Stimulated activated CD4-positive, alpha-beta T cell treated with anti-CD3 and anti-CD28 coated beads, Interleukin-15, amount 100 ng/mL, for 48 hours (primary cell): ENCODE data around the gene CPAMD8.

Experiments used
- DNase-seq, 2 donors: peaks; one replicate each; pipeline ENCODE4 v3.0.0-alpha.2; 2020; ENCODE audit warnings: low read depth in 2 of 2

The CPAMD8 gene

DNA sequence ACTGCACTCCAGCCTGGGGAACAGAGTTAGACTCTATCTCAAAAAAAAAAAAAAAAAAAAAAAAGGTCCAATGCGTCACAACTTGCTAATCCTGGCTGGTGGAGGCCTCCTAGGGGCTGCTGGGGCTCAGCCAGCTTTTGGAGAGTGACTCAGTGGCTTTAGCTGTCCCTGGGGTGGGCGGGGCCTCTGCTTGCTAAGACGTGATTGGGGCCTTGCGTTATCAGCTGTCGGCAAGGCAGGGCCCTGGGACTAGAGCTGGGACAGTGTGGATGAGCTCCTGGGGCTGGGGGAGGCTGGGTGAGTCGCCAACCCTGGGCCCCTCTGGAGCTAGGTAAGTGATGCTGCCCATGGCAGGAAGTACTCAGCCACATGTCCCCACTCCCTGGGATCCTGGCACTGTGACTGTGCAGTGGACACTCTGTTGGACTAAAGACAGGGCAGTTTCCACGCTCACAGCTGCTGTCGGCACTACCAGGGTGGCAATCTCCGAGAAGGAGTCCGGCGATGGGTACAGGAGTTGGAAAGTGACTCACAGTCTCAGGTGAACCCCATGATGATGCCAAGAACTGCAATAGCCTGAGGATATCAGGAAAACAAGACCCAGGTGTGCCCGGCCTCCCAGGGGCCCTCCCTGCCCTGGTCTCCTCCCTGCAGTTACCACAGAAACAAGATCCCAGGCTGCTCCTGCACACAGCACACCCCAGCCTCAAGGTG, 105.6 kb downstream of the CPAMD8 start:
- DNase-seq, result no peak

DNA sequence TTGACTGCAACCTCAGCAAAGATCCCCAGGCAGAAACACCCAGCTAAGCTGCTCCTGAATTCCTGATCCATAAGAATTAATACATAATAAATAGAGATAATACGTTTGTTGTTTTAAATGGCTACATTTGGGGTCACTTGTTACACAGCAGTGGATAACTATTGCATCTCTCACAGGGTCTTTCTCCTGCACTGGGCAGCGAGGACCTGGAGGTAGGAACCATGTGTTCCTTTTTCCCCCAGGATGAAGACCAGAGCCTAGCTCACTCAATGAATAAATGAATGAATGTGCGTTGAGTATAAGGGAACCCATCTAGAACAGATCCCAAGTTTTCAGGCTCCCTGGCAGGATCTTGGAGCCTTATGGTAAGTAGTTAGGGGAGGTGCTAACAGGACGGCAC, 107.1 kb downstream of the CPAMD8 start:
- no peak for DNase-seq

DNA sequence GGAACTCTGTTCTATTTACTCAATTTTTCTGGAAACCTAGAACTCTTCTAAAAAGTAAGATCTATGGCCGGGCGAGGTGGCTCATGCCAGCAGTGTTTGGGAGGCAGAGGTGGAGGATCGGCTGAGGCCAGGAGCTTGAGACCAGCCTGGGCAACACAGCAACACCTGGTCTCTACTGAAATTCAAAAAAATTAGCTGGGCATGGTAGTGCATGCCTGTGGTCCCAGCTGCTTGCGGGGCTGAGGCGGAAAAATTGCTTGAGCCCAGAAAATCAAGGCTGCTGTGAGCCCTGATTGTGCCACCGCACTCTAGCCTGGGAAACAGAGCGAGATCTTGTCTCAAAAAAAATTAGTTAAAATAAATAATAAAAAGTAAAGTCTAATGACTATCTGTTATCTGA, 109.2 kb downstream of the CPAMD8 start:
- DNase-seq, result no peak

DNA sequence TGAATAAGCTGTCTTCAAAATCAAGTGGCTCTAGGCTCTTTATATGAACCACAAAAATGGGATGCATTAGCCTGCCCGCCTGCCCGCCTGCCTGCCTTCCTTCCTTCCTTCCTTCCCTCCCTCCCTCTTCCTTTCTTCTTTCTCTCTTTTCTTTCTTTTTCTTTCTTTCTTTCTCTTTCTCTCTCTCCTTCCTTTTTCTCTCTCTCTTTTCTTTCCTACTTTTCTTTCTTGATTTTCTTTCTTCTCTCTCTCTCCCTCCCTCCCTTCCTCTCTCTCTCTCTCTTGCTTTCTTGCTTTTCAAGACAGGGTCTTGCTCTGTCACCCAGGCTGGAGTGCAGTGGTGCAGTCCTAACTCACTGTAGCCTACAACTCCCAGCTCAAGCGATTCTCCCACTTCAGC, 110.9 kb downstream of the CPAMD8 start:
- no peak for DNase-seq

DNA sequence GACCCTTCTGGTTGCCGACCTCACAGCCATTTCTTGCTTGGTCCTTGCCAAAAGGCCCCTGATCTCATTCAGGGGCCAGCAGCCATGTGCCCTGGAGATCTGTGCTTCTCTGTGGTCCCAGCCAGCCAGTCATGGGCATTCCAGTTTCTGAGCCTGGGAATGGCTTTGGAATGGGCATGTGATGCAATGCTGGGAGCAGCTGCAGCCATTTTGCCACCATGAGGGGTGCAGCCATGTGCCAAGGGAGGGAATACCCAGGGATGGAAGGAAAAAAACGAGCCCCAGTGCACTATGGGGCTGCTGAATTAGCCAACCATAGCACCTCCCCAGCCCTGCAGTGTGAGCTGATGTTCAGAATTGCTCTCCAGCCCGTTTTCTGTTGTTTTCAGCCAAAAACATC, 111.5 kb downstream of the CPAMD8 start:
- no peak for DNase-seq

DNA sequence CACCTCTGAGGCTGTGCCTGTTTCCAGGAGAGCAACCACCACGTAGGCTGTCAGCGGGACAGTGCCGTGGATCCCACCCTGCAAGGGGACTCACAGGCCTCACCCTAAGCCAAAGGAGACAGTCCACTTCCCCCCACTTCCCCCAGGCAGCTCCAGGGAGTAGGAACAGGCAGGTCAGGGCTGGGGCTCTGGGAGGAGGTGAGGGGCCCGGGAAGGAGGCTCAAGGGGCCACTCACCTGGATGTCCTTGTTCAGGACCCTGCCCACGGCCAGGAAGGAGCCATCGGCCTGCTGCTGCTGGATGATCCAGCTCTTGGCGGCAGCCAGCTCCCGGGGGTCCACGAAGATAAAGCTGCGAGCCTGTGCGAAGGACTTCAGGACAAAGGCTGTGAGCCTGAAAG, 112.2 kb downstream of the CPAMD8 start:
- DNase-seq, result no peak

DNA sequence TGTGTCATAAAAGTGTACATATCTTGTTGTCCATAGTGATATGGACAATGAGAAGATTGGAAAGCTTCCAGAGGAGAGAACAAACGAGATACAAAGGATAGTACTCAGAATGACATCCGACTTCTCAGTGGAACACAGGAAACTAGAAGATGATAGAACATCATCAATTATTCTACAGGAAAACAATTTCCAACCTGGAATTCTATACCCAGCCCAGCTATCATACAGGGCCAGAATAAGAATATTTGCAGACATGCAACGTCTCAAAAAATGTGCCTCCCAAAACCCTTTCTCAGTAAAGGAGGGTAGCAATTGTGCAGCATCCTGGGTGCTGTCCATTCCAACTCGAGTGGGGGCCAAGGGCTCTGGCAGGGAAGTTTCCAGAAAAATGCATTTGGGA, 113.8 kb downstream of the CPAMD8 start:
- DNase-seq, result no peak

DNA sequence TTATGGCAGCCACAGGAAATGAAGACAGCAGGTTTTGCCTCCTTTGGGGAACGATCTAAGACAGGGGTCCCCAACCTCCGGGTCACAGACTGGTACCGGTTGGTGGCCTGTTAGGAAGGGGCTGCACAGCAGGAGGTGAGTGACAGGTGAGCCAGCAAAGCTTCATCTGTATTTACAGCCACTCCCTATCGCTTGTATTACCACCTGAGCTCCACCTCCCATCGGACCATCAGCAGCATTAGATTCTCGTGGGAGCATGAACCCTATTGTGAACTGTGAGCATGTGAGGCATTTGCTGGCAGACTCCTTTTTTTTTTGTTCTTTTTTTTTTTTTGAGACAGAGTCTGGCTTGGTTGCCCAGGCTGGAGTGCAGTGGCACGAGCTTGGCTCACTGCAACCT, 115.6 kb downstream of the CPAMD8 start:
- DNase-seq, result no peak

DNA sequence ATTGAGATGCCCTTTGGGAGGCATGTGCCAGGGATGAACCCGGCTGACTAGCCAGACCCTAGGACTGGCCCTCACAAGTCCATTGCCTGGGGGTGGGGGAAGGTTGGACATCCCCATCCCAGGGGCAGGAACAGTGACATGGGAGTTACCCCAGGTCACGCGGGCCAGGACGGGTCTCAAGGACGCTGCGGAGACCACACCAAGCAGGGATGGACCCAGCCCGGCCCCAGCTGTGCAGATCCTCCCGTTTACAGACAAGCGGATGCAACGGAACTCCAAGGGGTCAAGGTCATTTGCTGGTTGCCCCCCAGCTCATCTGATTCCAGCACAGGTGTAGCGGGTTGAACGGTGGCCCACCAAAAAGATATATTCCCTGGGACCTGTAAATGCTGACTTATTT, 117.9 kb downstream of the CPAMD8 start:
- DNase-seq, result no peak

DNA sequence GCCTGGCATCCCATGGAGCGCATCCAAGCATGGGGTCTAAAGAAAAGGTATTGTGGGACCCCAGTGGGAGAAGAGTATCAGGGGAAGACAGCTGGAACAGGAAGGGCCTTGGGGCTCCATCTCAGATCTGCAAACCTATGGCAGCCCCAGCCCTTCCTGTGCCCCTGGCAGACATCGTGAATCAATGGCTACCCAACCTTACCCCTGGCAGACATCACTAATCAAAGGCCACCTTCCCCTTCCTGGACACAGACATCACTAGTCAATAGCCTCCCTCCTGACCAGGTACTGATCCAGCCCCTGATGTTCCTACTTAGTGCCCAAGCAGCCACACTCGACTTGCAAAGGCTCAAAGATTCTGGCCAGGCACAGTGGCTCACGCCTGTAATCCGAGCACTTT, 122.0 kb downstream of the CPAMD8 start:
- DNase-seq, result no peak

DNA sequence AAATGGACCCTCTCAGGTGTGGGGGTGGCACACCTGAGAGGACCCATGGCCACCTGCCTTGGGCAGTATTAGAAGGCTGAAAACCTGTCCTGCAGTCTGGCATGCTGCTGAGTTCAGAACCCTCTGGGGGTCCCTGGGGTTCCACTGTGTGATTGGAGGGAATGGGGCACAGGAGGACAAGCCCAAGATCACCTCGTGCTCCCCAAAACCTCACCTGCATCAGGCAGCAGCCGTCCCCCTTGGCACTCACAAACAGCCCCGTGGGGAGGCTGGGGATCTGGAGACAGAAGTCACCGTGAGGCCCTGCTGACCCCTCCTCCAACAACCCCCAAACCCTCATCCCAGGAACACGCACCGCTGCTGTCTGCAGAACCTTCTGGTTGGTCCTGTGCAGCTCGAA, 123.3 kb downstream of the CPAMD8 start:
- no peak for DNase-seq

DNA sequence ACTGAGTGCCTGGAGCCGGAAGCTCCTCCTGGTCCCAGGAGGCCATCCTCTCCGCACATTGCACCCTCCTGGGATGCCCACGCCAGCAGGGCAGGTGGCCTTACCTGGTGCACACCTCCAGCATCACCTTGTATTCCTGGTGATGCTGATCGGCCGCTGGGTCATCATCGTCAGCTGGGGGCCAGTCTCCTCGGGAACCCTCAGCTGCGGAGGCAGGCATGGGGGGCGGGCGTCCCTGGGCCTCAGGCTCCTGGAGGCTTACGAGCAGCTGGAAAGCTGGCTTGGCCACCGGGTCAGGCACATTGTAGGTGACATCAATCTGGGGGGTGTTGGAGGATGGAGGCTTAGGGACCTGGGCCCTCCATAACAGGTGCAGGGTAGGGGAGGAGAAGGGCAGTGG, 124.1 kb downstream of the CPAMD8 start:
- DNase-seq, result no peak

DNA sequence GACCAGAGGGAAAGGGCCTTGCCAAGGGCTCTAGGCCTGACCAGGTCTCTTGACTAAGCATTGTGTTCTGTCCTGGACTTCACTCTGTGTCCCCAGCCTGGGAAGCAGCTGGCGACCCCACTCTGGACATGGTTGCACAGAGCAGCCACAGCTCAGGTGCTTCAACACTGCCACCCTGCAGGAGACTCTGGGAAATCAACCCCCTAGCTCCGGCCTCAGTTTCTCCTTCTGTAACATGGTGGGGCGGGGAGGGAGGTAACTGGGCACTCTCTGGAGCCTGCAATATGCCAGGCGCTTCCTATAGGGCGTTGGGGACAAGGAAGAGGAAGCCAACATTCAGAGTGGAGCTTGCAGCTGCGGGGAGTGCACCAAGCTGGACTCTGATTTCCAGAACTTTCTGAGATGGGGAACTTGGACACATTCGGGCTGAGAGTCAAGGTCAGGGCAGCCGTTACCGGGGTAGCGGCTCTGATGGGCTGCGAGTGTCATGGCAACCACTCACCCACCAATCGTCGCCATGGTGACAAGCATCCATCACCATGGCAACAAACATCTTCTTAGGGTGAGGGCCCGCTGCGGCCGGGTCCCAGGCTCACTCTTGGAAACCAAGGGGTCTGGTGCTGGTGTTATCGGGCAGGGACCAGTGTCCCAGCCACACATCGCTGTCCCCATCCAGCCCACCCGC, 125.0 kb downstream of the CPAMD8 start:
- DNase-seq, result no peak

DNA sequence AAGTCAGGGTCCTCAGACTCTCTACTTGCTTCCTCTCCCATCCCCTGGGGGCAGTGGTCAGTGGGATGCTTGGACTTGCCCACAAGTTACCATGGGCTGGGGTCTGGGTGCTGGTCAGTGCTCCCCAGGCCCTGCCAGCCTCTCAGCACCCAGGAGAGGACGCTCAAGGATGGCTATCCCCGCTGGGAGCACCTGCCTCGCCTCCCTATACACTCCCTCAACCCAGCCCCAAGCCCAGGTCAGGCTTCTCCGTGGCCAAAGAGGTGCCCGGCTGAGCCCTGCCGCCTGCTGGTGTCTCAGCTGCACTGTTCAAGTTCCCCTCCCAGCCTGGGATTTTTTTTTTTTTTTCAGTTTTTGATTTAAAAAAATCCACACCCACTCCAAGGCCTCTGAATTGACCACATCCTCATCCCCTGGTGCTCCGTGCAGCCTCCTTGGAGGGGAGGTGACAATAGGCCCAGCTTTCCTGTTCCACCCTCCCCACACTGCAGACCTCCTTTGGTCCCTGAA, 127.0 kb downstream of the CPAMD8 start:
- peak; percentile 15 to 23 for DNase-seq

DNA sequence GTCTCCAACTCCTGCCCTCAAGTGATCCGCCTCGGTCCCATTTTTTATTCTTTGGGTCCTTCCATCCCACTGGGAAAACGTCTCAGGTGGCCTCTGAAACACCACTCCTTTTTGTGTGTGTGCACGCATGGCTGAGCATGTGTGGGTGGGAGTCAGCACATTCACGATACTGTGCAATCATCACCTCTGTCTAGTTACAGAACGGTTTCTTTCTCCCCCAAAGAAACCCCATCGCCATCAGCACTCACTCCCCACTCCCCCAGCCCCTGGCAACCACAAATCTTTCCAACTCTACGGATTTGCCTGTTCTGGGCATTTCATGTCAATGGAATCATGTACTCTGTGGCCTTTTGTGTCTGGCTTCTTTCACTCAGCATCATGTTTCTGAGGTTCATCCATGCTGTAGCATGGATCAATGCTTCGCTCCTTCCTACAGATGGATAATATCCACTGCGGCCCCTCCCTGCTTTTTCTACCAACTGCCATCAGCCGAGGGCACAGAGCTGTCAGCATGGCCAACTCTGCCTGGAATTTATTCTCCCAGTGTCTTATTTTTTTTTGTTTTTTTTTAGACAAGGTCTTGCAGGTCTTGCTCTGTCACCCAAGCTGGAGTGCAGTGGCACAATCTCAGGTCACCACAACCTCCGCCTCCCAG, 128.1 kb downstream of the CPAMD8 start:
- DNase-seq, result no peak

DNA sequence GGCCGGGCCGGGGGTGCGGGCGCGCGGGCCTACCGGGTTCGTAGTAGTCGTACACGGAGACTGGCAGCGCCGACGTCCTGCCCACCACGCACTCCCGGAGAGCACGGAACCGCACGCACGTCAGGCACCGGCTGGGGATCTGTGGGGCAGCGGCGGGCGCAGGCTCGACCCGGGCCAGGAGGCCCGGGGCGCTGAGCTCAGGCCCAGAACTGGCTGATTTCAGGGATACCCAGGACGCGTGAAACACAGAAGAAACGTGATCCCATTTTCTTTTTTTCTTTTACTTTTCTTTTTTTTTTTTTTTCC, 128.8 kb downstream of the CPAMD8 start:
- DNase-seq, result no peak

DNA sequence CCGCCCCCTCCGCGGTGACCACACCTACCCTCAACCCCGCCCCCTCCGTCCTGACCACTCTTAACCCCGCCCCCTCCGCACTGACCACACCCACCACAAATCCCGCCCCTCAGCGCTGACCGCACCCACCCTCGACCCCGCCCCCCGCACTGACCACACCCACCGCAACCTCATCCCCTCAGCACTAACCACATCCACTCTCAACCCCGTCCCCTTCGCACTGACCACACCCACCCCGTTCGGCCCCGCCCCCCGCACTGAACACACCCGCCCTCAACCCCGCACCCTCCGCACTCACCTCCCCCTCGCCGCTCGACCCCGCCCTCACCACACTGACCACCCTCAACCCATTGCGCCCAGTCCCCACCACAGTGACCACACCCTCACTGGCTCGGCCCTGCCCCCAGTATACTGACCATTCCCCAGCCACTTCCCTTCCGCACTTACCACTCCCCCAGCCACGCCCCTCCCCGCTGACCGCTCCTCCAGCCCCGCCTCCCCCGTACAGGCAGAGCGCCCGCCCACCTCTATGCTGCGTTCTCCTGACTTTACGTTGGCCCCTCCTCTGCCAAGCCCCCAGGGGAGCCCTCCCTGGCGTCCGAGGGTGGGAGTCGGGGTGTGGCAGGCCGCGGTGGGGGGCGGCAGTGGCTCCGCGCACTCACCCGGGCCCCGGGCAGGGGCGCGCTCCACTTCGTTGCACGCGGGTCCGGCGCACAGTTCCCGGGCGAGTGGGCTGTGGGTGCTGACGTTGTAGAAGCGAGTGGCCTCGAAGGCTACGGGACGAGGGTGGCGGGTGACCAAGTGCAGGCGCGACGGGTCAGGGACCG, 129.4 kb downstream of the CPAMD8 start:
- DNase-seq, result peak; percentile 54 to 59

DNA sequence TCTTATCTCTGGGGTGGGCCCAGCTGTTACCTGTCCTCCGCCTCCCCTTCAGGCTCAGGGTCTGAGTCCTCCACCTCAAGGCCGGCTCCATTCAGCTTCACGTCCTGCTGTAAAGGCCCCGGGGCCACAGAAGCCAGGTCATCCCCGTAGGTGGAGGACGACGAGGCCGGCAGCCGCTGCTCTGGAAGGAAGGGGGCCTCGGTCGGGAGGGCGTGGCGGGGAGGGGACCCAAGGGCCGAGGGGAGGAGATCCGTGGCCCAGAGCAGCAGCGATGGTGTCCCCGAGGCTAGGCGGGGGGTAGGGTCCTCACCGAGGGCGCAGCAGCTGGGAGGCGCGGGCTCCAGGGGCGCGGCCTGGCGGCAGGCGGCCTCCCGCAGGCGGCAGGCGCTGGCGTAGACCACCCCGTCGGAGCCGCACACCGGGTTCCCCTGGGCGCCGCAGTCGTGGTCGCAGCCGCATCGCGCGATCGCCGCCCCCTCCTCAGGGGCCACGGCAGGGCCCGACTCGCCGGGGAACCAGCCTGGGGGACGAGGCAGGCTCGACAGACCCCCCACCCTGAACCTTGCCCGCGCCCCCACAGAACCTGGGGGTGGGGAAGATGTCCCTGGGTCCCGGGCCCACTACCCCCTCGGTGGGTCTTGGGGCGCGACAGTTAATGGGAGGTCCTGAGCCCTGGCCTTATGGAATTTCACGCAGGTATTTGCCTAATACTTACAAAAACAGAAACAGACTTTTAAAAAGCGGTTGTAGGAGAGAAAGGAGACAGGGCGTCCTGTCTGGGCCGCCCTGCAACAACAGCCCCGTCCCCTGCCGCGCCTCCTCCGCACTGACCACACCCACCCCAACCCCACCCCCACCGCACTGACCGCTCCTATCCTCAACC, 130.2 kb downstream of the CPAMD8 start:
- no peak for DNase-seq

DNA sequence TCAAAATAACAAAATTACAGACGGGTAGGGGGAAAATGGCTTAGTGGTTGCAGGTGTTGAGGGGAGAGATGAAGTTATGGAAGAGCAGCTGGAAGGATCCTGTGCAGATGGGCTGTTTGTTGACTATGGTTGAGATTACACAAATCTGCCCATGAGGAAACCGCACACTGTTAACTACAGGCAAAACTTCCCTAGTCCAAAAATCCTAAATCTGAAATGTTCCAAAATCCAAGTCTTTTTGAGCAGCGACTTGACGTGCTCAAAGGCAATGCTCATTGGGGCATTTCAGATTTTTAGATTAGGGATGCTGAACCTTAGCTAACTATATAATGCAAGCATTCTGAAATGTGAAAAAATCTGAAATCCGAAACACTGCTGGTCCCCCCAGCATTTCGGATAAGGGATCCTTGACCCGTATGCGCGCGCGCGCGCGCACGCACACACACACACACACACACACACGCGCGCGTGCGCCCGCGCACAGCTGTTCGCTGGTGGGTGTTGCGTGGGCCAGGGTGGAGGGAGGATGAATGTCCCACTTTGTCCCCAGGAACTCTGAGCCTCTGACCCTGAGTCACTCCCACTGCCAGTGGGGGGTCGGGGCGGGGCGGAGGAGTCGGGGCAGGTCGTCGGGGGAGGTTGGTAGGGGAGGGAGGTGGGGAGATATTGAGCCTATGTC, 131.0 kb downstream of the CPAMD8 start:
- no peak for DNase-seq

DNA sequence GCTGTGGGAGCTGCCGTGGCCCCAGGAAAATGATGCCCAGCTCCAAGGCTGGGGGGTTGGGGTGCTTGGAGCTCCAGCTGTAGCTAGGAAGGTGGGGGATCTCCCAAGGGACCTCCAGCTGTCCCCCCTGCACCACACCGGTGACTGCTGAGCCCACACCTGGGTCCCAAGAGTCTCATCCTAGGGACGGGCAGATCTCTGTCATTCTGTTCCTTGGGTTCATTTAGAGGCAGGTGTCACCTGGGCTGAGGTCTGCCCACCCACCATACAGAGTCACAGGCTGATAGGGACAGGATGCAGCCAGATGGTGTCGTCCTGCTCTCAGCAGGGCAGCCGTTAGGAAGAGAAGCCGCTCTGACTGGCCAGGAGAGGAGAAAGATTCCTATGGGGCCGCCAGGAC, 132.5 kb downstream of the CPAMD8 start:
- no peak for DNase-seq

DNA sequence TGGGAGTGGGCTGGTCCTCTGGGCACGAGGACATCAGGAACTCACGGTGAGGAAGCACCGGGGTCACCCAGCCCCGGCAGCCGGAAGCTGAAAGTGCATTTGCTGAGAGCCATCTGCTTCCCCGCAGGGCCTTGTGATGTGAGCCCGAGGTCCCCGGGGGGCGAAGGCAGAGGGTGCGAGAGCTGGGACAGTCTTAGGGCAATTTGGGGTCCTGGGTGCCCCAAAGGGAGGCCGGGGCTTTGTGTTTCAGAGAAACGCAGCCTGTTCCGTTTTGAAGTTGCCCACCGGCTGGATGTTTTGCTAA, 133.0 kb downstream of the CPAMD8 start:
- DNase-seq, result no peak
